Osteoblast (primary cell): ENCODE data around the gene RPL21. TPM values are rescaled to one million over a fixed set of nuclear protein-coding genes. Genes with fewer than 3 reads are reported as not detected.

ENCODE experiments used
- DNase-seq: peaks from one replicate; pipeline ENCODE4 v3.0.0; 2011; ENCODE audit warnings: low spot score, mixed read lengths; ENCODE audit not compliant: insufficient read length; ENCODE audit errors: missing footprints
- H2AFZ ChIP-seq: 2 replicates; pipeline ENCODE4 v1.6.0; 2011; ENCODE audit warnings: mild to moderate bottlenecking, low read length
- H3K27ac ChIP-seq: 2 replicates; pipeline ENCODE4 v1.5.1; 2011; ENCODE audit warnings: mild to moderate bottlenecking, low read depth, low read length, moderate library complexity
- H3K27me3 ChIP-seq: 2 replicates; pipeline ENCODE4 v1.6.0; 2012; ENCODE audit warnings: mild to moderate bottlenecking, control low read depth, inconsistent platforms, low read length, moderate library complexity; ENCODE audit not compliant: insufficient read depth
- H3K36me3 ChIP-seq: 2 replicates; pipeline ENCODE4 v1.5.1; 2011; ENCODE audit warnings: mild to moderate bottlenecking, low read length, control low read depth, moderate library complexity; ENCODE audit not compliant: insufficient read depth
- H3K4me1 ChIP-seq: 2 replicates; pipeline ENCODE4 v1.5.1; 2011; ENCODE audit warnings: mild to moderate bottlenecking, low read length, control low read depth, moderate library complexity; ENCODE audit not compliant: insufficient read depth
- H3K4me2 ChIP-seq: 2 replicates; pipeline ENCODE4 v1.6.0; 2011; ENCODE audit warnings: mild to moderate bottlenecking, low read length; ENCODE audit not compliant: insufficient read depth
- H3K4me3 ChIP-seq: fragments of 200-600 bp; sonication (generic); 3 replicates; pipeline ENCODE4 v1.5.1; 2012; ENCODE audit warnings: mild to moderate bottlenecking, low read length, inconsistent platforms; ENCODE audit not compliant: insufficient read depth
- H3K79me2 ChIP-seq: 2 replicates; pipeline ENCODE4 v1.6.0; 2012; ENCODE audit warnings: mild to moderate bottlenecking, low read length, control low read depth, inconsistent platforms; ENCODE audit not compliant: insufficient read depth
- H3K9me3 ChIP-seq: 2 replicates; pipeline ENCODE4 v1.5.1; 2011; ENCODE audit warnings: low read depth, low read length, control low read depth
- H4K20me1 ChIP-seq: 2 replicates; pipeline ENCODE4 v1.6.0; 2012; ENCODE audit warnings: mild to moderate bottlenecking, low read length, control low read depth; ENCODE audit not compliant: insufficient read depth
- small RNA-seq: library from RNA; depleted of rRNA; stranded (forward); fragments of <200 nt; gene quantifications from one replicate; pipeline ENCODE3, GENCODE V24; 2012
- total RNA-seq: library from RNA; depleted of rRNA; stranded (reverse); fragments of >200 nt; gene quantifications from 2 replicates; pipeline ENCODE4 v1.2.3, GENCODE V29; 2012
- TF ChIP-seq, protein P1 (sequence below): IDR thresholded peaks from 2 replicates; pipeline ENCODE4 v1.5.1; 2011; ENCODE audit warnings: mild to moderate bottlenecking, low read depth, low read length, moderate library complexity; ENCODE audit errors: extremely low read depth

Gene RPL21
- total RNA-seq, 1 donor = 544 TPM

DNA sequence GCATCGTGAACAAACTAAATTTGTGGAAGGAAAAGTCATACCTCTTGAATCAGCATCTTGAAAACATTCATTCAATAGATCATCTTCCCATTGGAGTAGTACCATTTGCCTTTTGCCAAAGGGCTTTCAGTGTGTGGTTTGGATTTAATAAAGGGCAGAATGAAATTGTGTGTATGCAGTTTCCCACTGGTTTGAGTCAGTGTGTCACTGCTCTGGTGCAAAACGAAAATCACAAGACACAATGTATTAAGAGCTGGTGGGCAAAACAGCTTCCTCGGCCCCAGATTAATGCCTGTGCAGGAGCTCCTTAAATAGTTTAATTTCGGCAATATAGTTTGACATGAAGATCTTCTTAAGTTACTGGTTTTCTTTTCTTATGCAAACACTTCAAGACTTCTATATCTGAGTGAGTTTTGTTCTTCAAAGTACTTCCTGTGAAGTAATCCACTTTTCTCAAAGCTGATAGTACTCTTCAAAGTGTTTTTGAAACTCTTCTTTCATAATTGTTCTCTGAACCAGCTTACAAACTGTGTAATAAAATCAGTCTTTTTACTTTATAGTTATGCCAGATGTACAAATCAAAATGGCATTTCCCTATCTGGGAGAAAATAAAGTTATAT lies 51.4 kb downstream of the RPL21 start:
- no peak for DNase-seq
- no peak overlapping the region for H3K4me2 ChIP-seq
- H3K4me3 ChIP-seq = no peak overlapping the region

DNA sequence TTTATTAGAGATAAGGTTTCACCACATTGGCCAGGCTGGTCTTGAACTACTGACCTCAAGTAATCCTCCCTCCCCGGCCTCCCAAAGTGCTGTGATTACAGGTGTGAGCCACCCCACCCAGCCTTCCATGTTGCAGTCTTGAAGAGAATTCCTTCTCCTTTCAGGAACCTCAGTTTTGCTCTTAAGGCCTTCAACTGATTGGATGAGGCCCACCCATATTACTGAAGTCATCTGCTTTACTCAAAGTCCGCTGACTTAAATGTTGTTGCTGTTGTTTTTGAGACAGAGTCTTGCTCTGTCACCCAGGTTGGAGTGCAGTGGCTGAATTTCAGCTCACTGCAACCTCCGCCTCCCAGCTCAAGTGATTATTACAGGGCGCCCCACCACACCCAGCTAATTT lies 52.7 kb downstream of the RPL21 start:
- H3K4me3 ChIP-seq = no peak overlapping the region
- peaks cover 4% of the 10 kb centered on the region for H3K27me3 ChIP-seq
- H4K20me1 ChIP-seq = no peaks in the 10 kb centered on the region
- no peaks in the 10 kb centered on the region for H3K9me3 ChIP-seq
- H3K36me3 ChIP-seq = no peaks in the 10 kb centered on the region
- TF ChIP-seq, protein P1, sequence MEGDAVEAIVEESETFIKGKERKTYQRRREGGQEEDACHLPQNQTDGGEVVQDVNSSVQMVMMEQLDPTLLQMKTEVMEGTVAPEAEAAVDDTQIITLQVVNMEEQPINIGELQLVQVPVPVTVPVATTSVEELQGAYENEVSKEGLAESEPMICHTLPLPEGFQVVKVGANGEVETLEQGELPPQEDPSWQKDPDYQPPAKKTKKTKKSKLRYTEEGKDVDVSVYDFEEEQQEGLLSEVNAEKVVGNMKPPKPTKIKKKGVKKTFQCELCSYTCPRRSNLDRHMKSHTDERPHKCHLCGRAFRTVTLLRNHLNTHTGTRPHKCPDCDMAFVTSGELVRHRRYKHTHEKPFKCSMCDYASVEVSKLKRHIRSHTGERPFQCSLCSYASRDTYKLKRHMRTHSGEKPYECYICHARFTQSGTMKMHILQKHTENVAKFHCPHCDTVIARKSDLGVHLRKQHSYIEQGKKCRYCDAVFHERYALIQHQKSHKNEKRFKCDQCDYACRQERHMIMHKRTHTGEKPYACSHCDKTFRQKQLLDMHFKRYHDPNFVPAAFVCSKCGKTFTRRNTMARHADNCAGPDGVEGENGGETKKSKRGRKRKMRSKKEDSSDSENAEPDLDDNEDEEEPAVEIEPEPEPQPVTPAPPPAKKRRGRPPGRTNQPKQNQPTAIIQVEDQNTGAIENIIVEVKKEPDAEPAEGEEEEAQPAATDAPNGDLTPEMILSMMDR = no peak
- H3K4me2 ChIP-seq = no peak overlapping the region
- H3K27ac ChIP-seq = no peak overlapping the region
- no peak overlapping the region for H2AFZ ChIP-seq
- H3K4me1 ChIP-seq = no peaks in the 10 kb centered on the region
- H3K79me2 ChIP-seq = no peaks in the 10 kb centered on the region
- DNase-seq = no peak

More for the DNA sequence above, 51.4 kb downstream of the RPL21 start:
- no peaks in the 10 kb centered on the region for H4K20me1 ChIP-seq
- peaks cover 10% of the 10 kb centered on the region for H3K27me3 ChIP-seq
- H3K36me3 ChIP-seq = no peaks in the 10 kb centered on the region
- no peaks in the 10 kb centered on the region for H3K9me3 ChIP-seq
- no peaks in the 10 kb centered on the region for H3K79me2 ChIP-seq
- H3K27ac ChIP-seq = no peak overlapping the region
- H2AFZ ChIP-seq = no peak overlapping the region
- no peaks in the 10 kb centered on the region for H3K4me1 ChIP-seq
- TF ChIP-seq, protein P1 = no peak

DNA sequence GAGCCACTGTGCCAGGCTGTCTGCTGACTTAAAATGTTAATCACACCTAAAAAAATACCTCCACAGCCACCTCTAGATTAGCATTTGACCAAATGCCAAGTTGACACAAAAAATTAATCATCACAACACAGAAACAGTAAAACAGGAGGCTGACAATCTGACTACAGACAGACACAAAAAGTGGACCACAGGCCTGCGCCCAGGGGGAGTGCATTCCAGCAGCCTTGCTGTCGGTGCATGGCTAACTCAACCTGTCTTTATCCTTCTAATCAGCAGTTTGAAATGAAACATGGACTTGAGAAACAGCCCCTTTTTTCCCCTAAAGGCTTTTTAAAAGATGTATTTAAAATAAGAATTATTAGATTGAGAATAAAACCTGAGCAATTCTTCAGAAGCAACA lies 53.3 kb downstream of the RPL21 start:
- H4K20me1 ChIP-seq = no peaks in the 10 kb centered on the region
- H3K27ac ChIP-seq = no peak overlapping the region
- H3K4me3 ChIP-seq = no peak overlapping the region
- TF ChIP-seq, protein P1 = no peak
- H3K4me1 ChIP-seq = no peaks in the 10 kb centered on the region
- H3K36me3 ChIP-seq = no peaks in the 10 kb centered on the region
- peak; percentile 9 for DNase-seq
- no peak overlapping the region for H2AFZ ChIP-seq
- peaks cover 4% of the 10 kb centered on the region for H3K27me3 ChIP-seq
- no peaks in the 10 kb centered on the region for H3K9me3 ChIP-seq
- H3K79me2 ChIP-seq = no peaks in the 10 kb centered on the region
- no peak overlapping the region for H3K4me2 ChIP-seq

Small RNAs within 50 kb of the gene (small RNA-seq; reads per million reads assigned to genes)
- gene SNORA27 (not detected), gene SNORD102 (not detected)

Other genes starting within 250 kb of the RPL21 start
- gene USP12, start 79.7 kb upstream of the RPL21 start, total RNA-seq = 20.9 and 24.6 TPM in 2 replicates
- gene RASL11A, start 19.3 kb downstream of the RPL21 start, total RNA-seq = 8.8 and 11.9 TPM in 2 replicates
- gene GTF3A, start 173.1 kb downstream of the RPL21 start, total RNA-seq = 111 and 115 TPM in 2 replicates
- 63.6 and 65.5 TPM in 2 replicates for gene MTIF3, start 199.0 kb downstream of the RPL21 start, total RNA-seq